ENCODE results near the gene RGS11. TPM values are rescaled to one million over a fixed set of nuclear protein-coding genes. Genes with fewer than 3 reads are reported as not detected.

The RGS11 gene
- total and polyA plus RNA-seq, 12 donors, result 1.9 to 36.4 (median 12.5) TPM

DNA sequence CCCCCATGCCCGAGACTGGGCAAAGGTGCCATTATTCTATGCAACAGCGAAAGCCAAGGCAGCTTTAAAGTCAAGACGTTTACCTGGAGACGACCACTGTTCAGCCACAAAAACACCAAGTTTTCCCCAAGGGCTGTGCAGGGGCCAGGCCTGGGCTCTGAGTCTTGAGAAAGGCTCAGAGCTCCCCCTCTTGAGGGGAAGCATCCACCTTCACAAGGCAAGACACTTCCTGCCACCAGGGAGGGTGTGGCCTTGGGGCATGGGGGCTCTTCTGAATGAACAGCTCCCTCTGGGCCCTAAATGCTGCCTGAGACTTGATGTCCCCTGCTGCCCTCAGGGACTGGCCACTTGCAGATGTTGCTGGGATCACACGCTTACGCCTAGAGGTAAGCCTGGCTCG lies 33.7 kb upstream of the RGS11 start:
- Histone ChIP-seq H3K27me3 (no peaks in the 10 kb centered on the region), H3K4me1 (no peaks in the 10 kb centered on the region), H3K36me3 (peaks cover 0 to 83% (median 16%) of the 10 kb centered on the region in 9 donors), H3K9me3 (no peaks in the 10 kb centered on the region), H3K4me3 (no peak overlapping the region), H3K27ac (no peak overlapping the region)
- ATAC-seq, result no peak
- TF ChIP-seq, protein P1, sequence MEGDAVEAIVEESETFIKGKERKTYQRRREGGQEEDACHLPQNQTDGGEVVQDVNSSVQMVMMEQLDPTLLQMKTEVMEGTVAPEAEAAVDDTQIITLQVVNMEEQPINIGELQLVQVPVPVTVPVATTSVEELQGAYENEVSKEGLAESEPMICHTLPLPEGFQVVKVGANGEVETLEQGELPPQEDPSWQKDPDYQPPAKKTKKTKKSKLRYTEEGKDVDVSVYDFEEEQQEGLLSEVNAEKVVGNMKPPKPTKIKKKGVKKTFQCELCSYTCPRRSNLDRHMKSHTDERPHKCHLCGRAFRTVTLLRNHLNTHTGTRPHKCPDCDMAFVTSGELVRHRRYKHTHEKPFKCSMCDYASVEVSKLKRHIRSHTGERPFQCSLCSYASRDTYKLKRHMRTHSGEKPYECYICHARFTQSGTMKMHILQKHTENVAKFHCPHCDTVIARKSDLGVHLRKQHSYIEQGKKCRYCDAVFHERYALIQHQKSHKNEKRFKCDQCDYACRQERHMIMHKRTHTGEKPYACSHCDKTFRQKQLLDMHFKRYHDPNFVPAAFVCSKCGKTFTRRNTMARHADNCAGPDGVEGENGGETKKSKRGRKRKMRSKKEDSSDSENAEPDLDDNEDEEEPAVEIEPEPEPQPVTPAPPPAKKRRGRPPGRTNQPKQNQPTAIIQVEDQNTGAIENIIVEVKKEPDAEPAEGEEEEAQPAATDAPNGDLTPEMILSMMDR (IDR thresholded peaks at IDR 0.05), result no peak
- 80 to 88% methylated on average over 7 of the region's 7 CpGs for WGBS, 2 donors
- DNase-seq, result no peak
- intact Hi-C loops (cut with DNase I), result loop anchor here in 1 of 10 donors (5.0 kb wide), 1 partner anchor 818 kb away; no protein-coding TSS in a partner anchor

GRCh38 chr16:307691-308312 lies 32.1 kb upstream of the RGS11 start:
- Histone ChIP-seq H3K4me1 (no peaks in the 10 kb centered on the region), H3K9me3 (no peaks in the 10 kb centered on the region), H3K27me3 (no peaks in the 10 kb centered on the region), H3K4me3 (no peak overlapping the region), H3K36me3 (peaks cover 0 to 83% (median 11%) of the 10 kb centered on the region in 9 donors), H3K27ac (no peak overlapping the region)
- intact Hi-C loops (cut with DNase I), result loop anchor here in 1 of 10 donors (5.0 kb wide), 1 partner anchor 819 kb away; no protein-coding TSS in a partner anchor
- DNase-seq, result no peak
- ATAC-seq, result no peak
- TF ChIP-seq, protein P1 (IDR thresholded peaks at IDR 0.05), result no peak
- WGBS, 2 donors, result 89 to 90% methylated on average over 21 of the region's 21 CpGs

DNA sequence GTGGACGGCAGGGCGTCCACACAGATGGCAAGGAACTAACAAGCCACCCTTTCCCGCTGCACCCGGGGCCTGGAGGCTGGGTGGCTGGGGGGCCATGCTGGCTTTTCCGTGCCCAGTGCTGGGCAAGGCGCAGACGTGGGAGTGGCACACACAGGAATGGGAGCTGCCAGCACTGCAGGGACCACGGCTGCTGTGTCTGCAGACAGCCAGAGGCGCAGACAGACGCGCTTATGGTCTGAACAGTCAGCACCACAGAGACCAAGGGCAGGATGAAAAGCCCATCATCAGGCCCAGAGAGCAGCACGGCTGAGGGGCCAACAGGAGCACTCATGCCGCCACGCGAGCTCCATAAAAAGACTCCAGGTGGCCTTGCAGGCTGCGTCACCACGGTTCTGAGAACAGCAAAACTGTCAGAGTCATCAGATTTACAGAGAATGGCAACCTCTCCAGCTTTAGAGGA lies 31.2 kb upstream of the RGS11 start:
- Histone ChIP-seq H3K9me3 (no peaks in the 10 kb centered on the region), H3K4me3 (no peak overlapping the region), H3K27ac (no peak overlapping the region), H3K4me1 (no peaks in the 10 kb centered on the region), H3K36me3 (peaks cover 0 to 83% (median 11%) of the 10 kb centered on the region in 9 donors), H3K27me3 (no peaks in the 10 kb centered on the region)
- 89 to 90% methylated on average over 17 of the region's 17 CpGs for WGBS, 2 donors
- intact Hi-C loops (cut with DNase I), result loop anchor here in 1 of 10 donors (5.0 kb wide), 1 partner anchor 820 kb away; no protein-coding TSS in a partner anchor
- no peak for ATAC-seq
- no peak for DNase-seq
- TF ChIP-seq, protein P1 (IDR thresholded peaks at IDR 0.05), result no peak

GRCh38 chr16:305916-306626 lies 30.3 kb upstream of the RGS11 start:
- no peaks in the 10 kb centered on the region for H3K9me3 ChIP-seq
- H3K36me3 ChIP-seq, result peaks cover 0 to 83% (median 11%) of the 10 kb centered on the region in 9 donors
- ATAC-seq, result no peak
- no peaks in the 10 kb centered on the region for H3K27me3 ChIP-seq
- TF ChIP-seq, protein P1 (IDR thresholded peaks at IDR 0.05), result no peak
- 90 to 92% methylated on average over 19 of the region's 19 CpGs for WGBS, 2 donors
- no peak overlapping the region for H3K4me3 ChIP-seq
- H3K4me1 ChIP-seq, result no peaks in the 10 kb centered on the region
- intact Hi-C loops (cut with DNase I), result loop anchor here in 1 of 10 donors (5.0 kb wide), 1 partner anchor 821 kb away; no protein-coding TSS in a partner anchor
- DNase-seq, result no peak
- no peak overlapping the region for H3K27ac ChIP-seq
